Measurements from ENCODE around the gene F11R. TPM values are rescaled to one million over a fixed set of nuclear protein-coding genes. Genes with fewer than 3 reads are reported as not detected.

F11R gene
- total RNA-seq, 2 donors from 2014 or later: 43.6 to 104 TPM

DNA sequence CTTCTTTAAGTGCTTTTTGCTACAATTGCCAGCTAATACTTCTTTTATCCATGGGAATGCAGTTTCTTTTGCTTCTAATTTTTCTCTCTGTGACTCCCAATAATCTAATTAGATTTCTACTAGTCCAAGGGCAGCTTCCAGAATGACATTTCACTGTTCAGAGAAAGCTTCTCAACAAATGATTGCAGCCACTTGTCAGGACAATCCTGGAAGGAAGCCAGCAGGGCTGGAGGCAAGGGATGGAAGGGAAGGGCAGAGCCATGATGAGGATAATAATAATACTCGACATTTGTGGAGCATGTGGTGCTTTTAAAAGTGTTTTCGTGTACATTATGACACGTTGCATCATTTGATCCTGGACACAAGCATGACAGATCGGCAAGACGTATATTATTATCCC lies 19.4 kb downstream of the F11R start:
- DNase-seq (ENCODE audit: low spot score): no peak
- Histone ChIP-seq H3K27ac (no peak overlapping the region), H3K9me3 (no peaks in the 10 kb centered on the region), H3K4me3 (no peak overlapping the region), H3K36me3 (peaks cover 0 to 16% of the 10 kb centered on the region in 2 donors), H3K27me3 (replicated peaks; ENCODE audit: insufficient read depth) (no peaks in the 10 kb centered on the region), H3K4me1 (replicated peaks) (no peaks in the 10 kb centered on the region)
- intact Hi-C loops (cut with DNase I): no loop called here
- TF ChIP-seq, protein P1, sequence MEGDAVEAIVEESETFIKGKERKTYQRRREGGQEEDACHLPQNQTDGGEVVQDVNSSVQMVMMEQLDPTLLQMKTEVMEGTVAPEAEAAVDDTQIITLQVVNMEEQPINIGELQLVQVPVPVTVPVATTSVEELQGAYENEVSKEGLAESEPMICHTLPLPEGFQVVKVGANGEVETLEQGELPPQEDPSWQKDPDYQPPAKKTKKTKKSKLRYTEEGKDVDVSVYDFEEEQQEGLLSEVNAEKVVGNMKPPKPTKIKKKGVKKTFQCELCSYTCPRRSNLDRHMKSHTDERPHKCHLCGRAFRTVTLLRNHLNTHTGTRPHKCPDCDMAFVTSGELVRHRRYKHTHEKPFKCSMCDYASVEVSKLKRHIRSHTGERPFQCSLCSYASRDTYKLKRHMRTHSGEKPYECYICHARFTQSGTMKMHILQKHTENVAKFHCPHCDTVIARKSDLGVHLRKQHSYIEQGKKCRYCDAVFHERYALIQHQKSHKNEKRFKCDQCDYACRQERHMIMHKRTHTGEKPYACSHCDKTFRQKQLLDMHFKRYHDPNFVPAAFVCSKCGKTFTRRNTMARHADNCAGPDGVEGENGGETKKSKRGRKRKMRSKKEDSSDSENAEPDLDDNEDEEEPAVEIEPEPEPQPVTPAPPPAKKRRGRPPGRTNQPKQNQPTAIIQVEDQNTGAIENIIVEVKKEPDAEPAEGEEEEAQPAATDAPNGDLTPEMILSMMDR (IDR thresholded peaks at IDR 0.05): no peak
- no peak for TF ChIP-seq POLR2A (IDR thresholded peaks at IDR 0.05)
- TF ChIP-seq POLR2AphosphoS5 (IDR thresholded peaks at IDR 0.05): no peak
- 52% methylated on average over 5 of the region's 5 CpGs for WGBS

DNA sequence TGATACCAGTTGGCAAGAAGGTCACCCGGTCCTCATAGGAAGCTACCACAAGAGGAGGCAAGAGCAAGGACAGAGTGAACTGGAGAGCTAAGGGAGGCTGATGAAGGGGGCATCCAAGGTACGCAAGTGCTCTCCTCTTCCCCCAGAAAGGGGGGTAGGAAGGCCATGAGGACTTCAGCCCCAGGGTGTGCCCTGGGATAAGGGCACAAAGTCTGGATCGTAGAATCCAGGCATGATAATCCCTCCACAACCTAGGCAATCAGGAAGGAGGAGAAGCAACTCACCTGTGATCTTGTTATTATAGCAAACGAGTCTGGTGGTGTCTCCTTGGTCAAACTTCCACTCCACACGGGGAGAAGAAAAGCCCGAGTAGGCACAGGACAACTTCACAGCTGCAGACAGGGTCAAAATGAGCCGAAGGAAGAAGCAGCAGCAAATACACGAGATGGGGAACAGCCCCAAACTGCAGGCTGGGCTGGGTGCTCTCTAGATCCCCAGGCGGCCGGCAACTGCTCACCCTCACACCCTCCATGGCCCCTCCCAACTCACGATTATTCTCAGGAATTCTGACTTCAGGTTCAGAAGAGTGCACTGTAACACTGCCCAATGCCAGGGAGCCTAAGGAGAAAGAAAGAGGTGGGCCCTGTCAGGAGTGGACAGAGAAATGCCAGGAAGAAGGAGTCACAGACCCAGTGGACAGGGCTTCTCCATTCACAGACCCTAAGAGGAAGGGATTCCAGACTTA lies 20.0 kb downstream of the F11R start:
- Histone ChIP-seq H3K9me3 (no peaks in the 10 kb centered on the region), H3K27ac (no peak overlapping the region), H3K27me3 (replicated peaks; ENCODE audit: insufficient read depth) (no peaks in the 10 kb centered on the region), H3K4me1 (replicated peaks) (no peaks in the 10 kb centered on the region), H3K4me3 (no peak overlapping the region), H3K36me3 (peaks cover 0 to 16% of the 10 kb centered on the region in 2 donors)
- WGBS: 84% methylated on average over 11 of the region's 11 CpGs
- DNase-seq (ENCODE audit: low spot score): no peak
- TF ChIP-seq POLR2A (IDR thresholded peaks at IDR 0.05) (no peak), POLR2AphosphoS5 (IDR thresholded peaks at IDR 0.05) (no peak)
- TF ChIP-seq, protein P1 (IDR thresholded peaks at IDR 0.05): no peak
- intact Hi-C loops (cut with DNase I): no loop called here

DNA sequence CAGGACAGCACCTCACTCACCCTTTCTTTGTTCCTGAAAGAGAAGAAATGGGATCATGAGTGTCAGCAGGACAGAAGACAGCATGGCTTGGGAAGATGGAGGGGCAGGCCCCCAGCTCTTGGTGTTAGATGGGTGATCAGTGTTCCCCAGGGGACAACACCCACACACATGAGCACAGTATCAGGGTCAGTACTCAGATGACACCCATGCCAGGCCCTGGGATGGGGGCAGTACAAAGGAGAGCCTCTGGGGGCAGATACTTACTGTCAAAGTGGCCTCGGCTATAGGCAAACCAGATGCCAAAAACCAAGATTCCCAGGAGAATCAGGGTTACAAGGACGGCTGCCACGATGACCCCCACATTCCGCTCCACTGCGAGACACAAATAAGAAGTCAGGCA lies 21.6 kb downstream of the F11R start:
- Histone ChIP-seq H3K36me3 (peaks cover 0 to 16% of the 10 kb centered on the region in 2 donors), H3K4me1 (replicated peaks) (no peaks in the 10 kb centered on the region), H3K9me3 (no peaks in the 10 kb centered on the region), H3K27me3 (replicated peaks; ENCODE audit: insufficient read depth) (no peaks in the 10 kb centered on the region), H3K27ac (no peak overlapping the region), H3K4me3 (no peak overlapping the region)
- DNase-seq (ENCODE audit: low spot score): no peak
- WGBS: 93% methylated on average over 5 of the region's 5 CpGs
- TF ChIP-seq, protein P1 (IDR thresholded peaks at IDR 0.05): no peak
- no peak for TF ChIP-seq POLR2A (IDR thresholded peaks at IDR 0.05)
- TF ChIP-seq POLR2AphosphoS5 (IDR thresholded peaks at IDR 0.05): no peak
- intact Hi-C loops (cut with DNase I): loop anchor here (5.0 to 10.0 kb wide), 2 partner anchors 98 to 275 kb away; partner anchors contain the start of gene KLHDC9

DNA sequence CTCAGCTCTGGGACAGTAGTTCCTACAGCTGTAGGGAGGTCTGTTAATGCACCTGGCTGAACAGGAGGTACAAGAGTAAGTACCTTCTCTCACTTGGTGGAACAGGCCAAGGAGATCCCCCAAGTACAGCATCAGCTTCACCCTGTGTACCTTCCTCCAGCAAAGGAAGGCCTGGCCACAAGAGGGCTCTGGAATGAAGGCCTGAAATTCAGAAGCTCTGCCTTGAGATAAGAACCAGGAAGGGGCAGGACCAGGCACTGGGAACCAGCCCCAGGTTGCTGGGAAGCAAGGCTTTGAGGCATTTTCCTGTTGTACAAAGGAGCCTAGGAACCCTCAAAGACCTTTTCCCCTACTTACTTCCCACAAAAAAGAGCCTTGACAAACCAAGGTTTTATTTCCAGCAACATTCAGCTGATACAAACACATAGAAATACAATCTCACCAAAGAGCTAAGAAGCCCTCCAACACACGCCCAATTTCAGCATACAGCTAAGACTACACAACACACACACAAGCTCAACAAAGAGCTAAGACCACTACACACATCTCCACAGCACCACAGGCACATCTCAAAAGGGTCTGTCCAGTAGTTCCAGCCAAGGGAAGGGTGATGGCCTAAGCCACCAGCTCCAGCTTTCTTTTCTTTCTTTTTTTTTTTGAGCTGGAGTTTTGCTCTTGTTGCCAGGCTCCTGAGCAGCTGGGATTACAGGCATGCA lies 23.5 kb downstream of the F11R start:
- WGBS: 83% methylated on average over 1 of the region's 1 CpG
- no peaks in the 10 kb centered on the region for H3K27me3 ChIP-seq (replicated peaks; ENCODE audit: insufficient read depth)
- TF ChIP-seq POLR2A (IDR thresholded peaks at IDR 0.05): no peak
- TF ChIP-seq POLR2AphosphoS5 (IDR thresholded peaks at IDR 0.05): peak; percentile 60
- TF ChIP-seq, protein P1 (IDR thresholded peaks at IDR 0.05): peak in 3 of 4 experiments; percentile 41 to 68 (median 68)
- intact Hi-C loops (cut with DNase I): loop anchor here (5.0 to 10.0 kb wide), 2 partner anchors 100 to 273 kb away; partner anchors contain the start of gene KLHDC9
- DNase-seq (ENCODE audit: low spot score): peak; percentile 57
- H3K36me3 ChIP-seq: peaks cover 0 to 16% of the 10 kb centered on the region in 2 donors
- H3K4me1 ChIP-seq (replicated peaks): no peaks in the 10 kb centered on the region
- no peaks in the 10 kb centered on the region for H3K9me3 ChIP-seq
- peak overlapping the region in 1 of 2 donors; percentile 35 for H3K27ac ChIP-seq
- H3K4me3 ChIP-seq: no peak overlapping the region

Measured in prostate gland (tissue), 2 donors.